Activated CD4-positive, alpha-beta T cell treated with anti-CD3 and anti-CD28 coated beads, Interleukin-2, amount 10 ng/mL, durations not matched to agents 7 days and 5 days (primary cell): ENCODE measurements around the gene EPOP. TPM values are rescaled to one million over a fixed set of nuclear protein-coding genes. Genes with fewer than 3 reads are reported as not detected.

Experiments used
- CTCF ChIA-PET: fragments of 350-600 bp; sonication (Branson Sonifier 250); formaldehyde crosslinking; loops from one replicate; lab custom pipeline; 2021; ENCODE audit warnings: antibody characterized with exemption; lab: Charles Lee
- POLR2A ChIA-PET: fragments of 350-600 bp; sonication (Branson Sonifier 250); formaldehyde crosslinking; loops from one replicate; lab custom pipeline; 2021; ENCODE audit warnings: antibody characterized with exemption; lab: Charles Lee
- DNase-seq: peaks from one replicate; pipeline ENCODE4 v3.0.0-alpha.2; 2020
- H3K27ac Mint-ChIP-seq: one replicate; pipeline ENCODE4 v1.8.0; 2021; ENCODE audit warnings: mild to moderate bottlenecking, moderate library complexity, mixed read lengths
- H3K27me3 Mint-ChIP-seq: one replicate; pipeline ENCODE4 v1.8.0; 2021; ENCODE audit warnings: mixed read lengths
- H3K36me3 Mint-ChIP-seq: one replicate; pipeline ENCODE4 v1.8.0; 2021; ENCODE audit warnings: low read depth, mixed read lengths
- H3K4me1 Mint-ChIP-seq: one replicate; pipeline ENCODE4 v1.8.0; 2021; ENCODE audit warnings: mixed read lengths
- H3K4me3 Mint-ChIP-seq: one replicate; pipeline ENCODE4 v1.8.0; 2021; ENCODE audit warnings: mild to moderate bottlenecking, moderate library complexity, mixed read lengths
- H3K9me3 Mint-ChIP-seq: one replicate; pipeline ENCODE4 v1.8.0; 2021; ENCODE audit warnings: mixed read lengths
- total RNA-seq, 2 experiments: library from RNA; stranded (reverse); gene quantifications; one replicate each; pipeline ENCODE4 v1.2.3, GENCODE V29; 2021

The EPOP gene
- total RNA-seq, 2 experiments from 2014 or later = 7.5 to 7.8 TPM

- Mint-ChIP-seq H3K36me3 (no peaks in the 10 kb centered on the region), H3K4me1 (no peaks in the 10 kb centered on the region), H3K9me3 (no peaks in the 10 kb centered on the region), H3K4me3 (no peak overlapping the region), H3K27ac (peak overlapping the region; percentile 51), H3K27me3 (peaks cover 2% of the 10 kb centered on the region)
- ChIA-PET POLR2A (no interaction called here), CTCF (interaction anchor here (1.0 to 1.2 kb wide), 2 partner anchors 9 to 49 kb away, joined by 3 to 4 read pairs; no protein-coding TSS in a partner anchor)
- no peak for DNase-seq
Observed at GRCh38 chr17:38685491-38685890, 10.7 kb upstream of the EPOP start.

- H3K4me3 Mint-ChIP-seq = no peak overlapping the region
- ChIA-PET CTCF (interaction anchor here (1.2 kb wide), 1 partner anchor 54 kb away, joined by 7 read pairs; no protein-coding TSS in a partner anchor), POLR2A (interaction anchor here (0.6 kb wide), 1 partner anchor 20 kb away, joined by 4 read pairs; no protein-coding TSS in a partner anchor)
- H3K27ac Mint-ChIP-seq = no peak overlapping the region
- H3K36me3 Mint-ChIP-seq = no peaks in the 10 kb centered on the region
- DNase-seq = no peak
- peaks cover 16% of the 10 kb centered on the region for H3K4me1 Mint-ChIP-seq
- H3K9me3 Mint-ChIP-seq = no peaks in the 10 kb centered on the region
- H3K27me3 Mint-ChIP-seq = peaks cover 2% of the 10 kb centered on the region
Observed at GRCh38 chr17:38681096-38681495, 6.3 kb upstream of the EPOP start.

GRCh38 chr17:38677819-38678218 is 3.1 kb upstream of the EPOP start:
- Mint-ChIP-seq H3K27me3 (peaks cover 3% of the 10 kb centered on the region), H3K9me3 (no peaks in the 10 kb centered on the region), H3K36me3 (no peaks in the 10 kb centered on the region), H3K4me1 (peaks cover 31% of the 10 kb centered on the region), H3K4me3 (no peak overlapping the region), H3K27ac (no peak overlapping the region)
- POLR2A ChIA-PET = no interaction called here
- CTCF ChIA-PET = interaction anchor here (0.7 to 6.0 kb wide), 11 partner anchors 9 to 363 kb away, joined by 3 to 57 read pairs (median 6); no protein-coding TSS in a partner anchor
- no peak for DNase-seq

GRCh38 chr17:38676706-38677504 is 2.1 kb upstream of the EPOP start:
- ChIA-PET CTCF (interaction anchor here (0.7 to 6.0 kb wide), 19 partner anchors 8 to 253 kb away, joined by 3 to 57 read pairs (median 4); partner anchors contain the start of gene PSMB3), POLR2A (no interaction called here)
- H3K9me3 Mint-ChIP-seq = no peaks in the 10 kb centered on the region
- peak; percentile 82 for DNase-seq
- H3K27ac Mint-ChIP-seq = peak overlapping the region; percentile 2
- H3K4me1 Mint-ChIP-seq = peaks cover 38% of the 10 kb centered on the region
- H3K27me3 Mint-ChIP-seq = peaks cover 10% of the 10 kb centered on the region
- no peaks in the 10 kb centered on the region for H3K36me3 Mint-ChIP-seq
- H3K4me3 Mint-ChIP-seq = no peak overlapping the region

- no peak for DNase-seq
- POLR2A ChIA-PET = no interaction called here
- CTCF ChIA-PET = interaction anchor here (0.9 to 6.0 kb wide), 5 partner anchors 18 to 116 kb away, joined by 3 to 57 read pairs (median 4); no protein-coding TSS in a partner anchor
- Mint-ChIP-seq H3K36me3 (no peaks in the 10 kb centered on the region), H3K4me1 (peaks cover 43% of the 10 kb centered on the region), H3K4me3 (peak overlapping the region; percentile 55), H3K9me3 (no peaks in the 10 kb centered on the region), H3K27me3 (peaks cover 35% of the 10 kb centered on the region), H3K27ac (no peak overlapping the region)
Observed at GRCh38 chr17:38674014-38674748, 576 bp downstream of the EPOP start.

GRCh38 chr17:38673707-38674013 is 1.1 kb downstream of the EPOP start:
- DNase-seq = no peak
- no peaks in the 10 kb centered on the region for H3K9me3 Mint-ChIP-seq
- no peak overlapping the region for H3K27ac Mint-ChIP-seq
- peaks cover 43% of the 10 kb centered on the region for H3K4me1 Mint-ChIP-seq
- CTCF ChIA-PET = interaction anchor here (1.2 to 6.0 kb wide), 3 partner anchors 55 to 116 kb away, joined by 3 to 57 read pairs (median 6); no protein-coding TSS in a partner anchor
- peaks cover 40% of the 10 kb centered on the region for H3K27me3 Mint-ChIP-seq
- peak overlapping the region; percentile 55 for H3K4me3 Mint-ChIP-seq
- POLR2A ChIA-PET = no interaction called here
- H3K36me3 Mint-ChIP-seq = no peaks in the 10 kb centered on the region

GRCh38 chr17:38672788-38673706 is 1.7 kb downstream of the EPOP start:
- ChIA-PET CTCF (interaction anchor here (1.8 to 6.0 kb wide), 2 partner anchors 63 to 115 kb away, joined by 6 to 57 read pairs; no protein-coding TSS in a partner anchor), POLR2A (no interaction called here)
- Mint-ChIP-seq H3K9me3 (no peaks in the 10 kb centered on the region), H3K4me3 (peak overlapping the region; percentile 22), H3K27me3 (peaks cover 46% of the 10 kb centered on the region), H3K36me3 (no peaks in the 10 kb centered on the region), H3K27ac (peak overlapping the region; percentile 50), H3K4me1 (peaks cover 41% of the 10 kb centered on the region)
- DNase-seq = no peak

- Mint-ChIP-seq H3K36me3 (no peaks in the 10 kb centered on the region), H3K9me3 (no peaks in the 10 kb centered on the region), H3K27ac (no peak overlapping the region), H3K4me3 (peak overlapping the region; percentile 41), H3K27me3 (peaks cover 53% of the 10 kb centered on the region), H3K4me1 (peaks cover 36% of the 10 kb centered on the region)
- no peak for DNase-seq
- ChIA-PET POLR2A (no interaction called here), CTCF (interaction anchor here (0.6 to 0.9 kb wide), 2 partner anchors 9 to 131 kb away, joined by 3 to 4 read pairs; no protein-coding TSS in a partner anchor)
Observed at GRCh38 chr17:38671939-38672720, 2.6 kb downstream of the EPOP start.

- Mint-ChIP-seq H3K27me3 (peaks cover 57% of the 10 kb centered on the region), H3K4me3 (no peak overlapping the region), H3K4me1 (peaks cover 15% of the 10 kb centered on the region), H3K9me3 (no peaks in the 10 kb centered on the region), H3K27ac (no peak overlapping the region), H3K36me3 (no peaks in the 10 kb centered on the region)
- ChIA-PET CTCF (interaction anchor here (1.2 to 2.9 kb wide), 4 partner anchors 65 to 127 kb away, joined by 3 to 32 read pairs (median 4); no protein-coding TSS in a partner anchor), POLR2A (no interaction called here)
- DNase-seq = no peak
Observed at GRCh38 chr17:38669520-38669919, 5.2 kb downstream of the EPOP start.

- CTCF ChIA-PET = interaction anchor here (0.6 to 3.1 kb wide), 17 partner anchors 9 to 319 kb away, joined by 3 to 32 read pairs (median 4); no protein-coding TSS in a partner anchor
- Mint-ChIP-seq H3K4me3 (no peak overlapping the region), H3K27me3 (peaks cover 56% of the 10 kb centered on the region), H3K9me3 (no peaks in the 10 kb centered on the region), H3K27ac (no peak overlapping the region), H3K36me3 (no peaks in the 10 kb centered on the region), H3K4me1 (peaks cover 12% of the 10 kb centered on the region)
- POLR2A ChIA-PET = no interaction called here
- no peak for DNase-seq
Observed at GRCh38 chr17:38667787-38668122, 7.0 kb downstream of the EPOP start.

- no peak overlapping the region for H3K27ac Mint-ChIP-seq
- DNase-seq = peak; percentile 57
- peaks cover 55% of the 10 kb centered on the region for H3K27me3 Mint-ChIP-seq
- no peak overlapping the region for H3K4me3 Mint-ChIP-seq
- no peaks in the 10 kb centered on the region for H3K36me3 Mint-ChIP-seq
- peaks cover 8% of the 10 kb centered on the region for H3K4me1 Mint-ChIP-seq
- H3K9me3 Mint-ChIP-seq = no peaks in the 10 kb centered on the region
- ChIA-PET POLR2A (no interaction called here), CTCF (interaction anchor here (0.6 to 3.1 kb wide), 20 partner anchors 9 to 318 kb away, joined by 3 to 32 read pairs (median 4); no protein-coding TSS in a partner anchor)
Observed at GRCh38 chr17:38667099-38667786, 7.5 kb downstream of the EPOP start.
